ENCODE measurements around the gene DCUN1D5. TPM values are rescaled to one million over a fixed set of nuclear protein-coding genes. Genes with fewer than 3 reads are reported as not detected.

Gene DCUN1D5
- polyA plus RNA-seq, 1 donor (not counting 4 experiments of a cell fraction or from before 2014, with no cell fraction given) = 95.6 TPM

GRCh38 chr11:103051151-103051801, 40.7 kb downstream of the DCUN1D5 start:
- no peak for FAIRE-seq
- dilution Hi-C loops (cut with MboI; ENCODE audit: extremely low pct_ligation_motif_present, low sequenced_read_pairs) = no loop called here
- no peak overlapping the region for H3K4me3 ChIP-seq (ENCODE audit: control insufficient read depth in 2 of 3, extremely low read depth in 1 of 3, insufficient read depth in 2 of 3, low read depth in 1 of 3, low read length in 3 of 3)
- no peaks in the 10 kb centered on the region for H3K9me1 ChIP-seq (ENCODE audit: control insufficient read depth, extremely low read depth, insufficient read depth, low read length)
- H3K9me3 ChIP-seq (ENCODE audit: control insufficient read depth, low read depth, low read length) = no peaks in the 10 kb centered on the region
- H3K27ac ChIP-seq (ENCODE audit: control insufficient read depth, insufficient read depth, low read length) = no peak overlapping the region
- H3K9ac ChIP-seq (ENCODE audit: control insufficient read depth, extremely low read depth, insufficient read depth, low read length) = no peak overlapping the region
- H3K27me3 ChIP-seq (ENCODE audit: control insufficient read depth, extremely low read depth, insufficient read depth, low read length) = no peaks in the 10 kb centered on the region
- H3K4me1 ChIP-seq (ENCODE audit: control insufficient read depth, extremely low read depth, insufficient read depth, low read length) = no peaks in the 10 kb centered on the region
- no peaks in the 10 kb centered on the region for H3K79me2 ChIP-seq (ENCODE audit: control insufficient read depth, insufficient read depth, low read length)
- no peak overlapping the region for H3K4me2 ChIP-seq (ENCODE audit: control insufficient read depth, extremely low read depth, insufficient read depth, low read depth, low read length)
- no peaks in the 10 kb centered on the region for H3K36me3 ChIP-seq (ENCODE audit: control insufficient read depth in 2 of 2, extremely low read depth in 1 of 2, insufficient read depth in 2 of 2, low read length in 2 of 2)
- no peak overlapping the region for H2AFZ ChIP-seq (ENCODE audit: control insufficient read depth, low read length)
- no peak for DNase-seq (ENCODE audit: low read depth, low spot score)
- TF ChIP-seq EZH2 (IDR thresholded peaks at IDR 0.05; ENCODE audit: low read length) (no peak), CTCF (optimal IDR thresholded peaks at IDR 0.05 in 1 of 3, IDR thresholded peaks at IDR 0.05 in 1 of 3, conservative IDR thresholded peaks at IDR 0.05 in 1 of 3; ENCODE audit: extremely low read depth in 1 of 3, insufficient read depth in 2 of 3, low read length in 3 of 3) (no peak)
- H4K20me1 ChIP-seq (ENCODE audit: control insufficient read depth, extremely low read depth, insufficient read depth, low read length) = no peaks in the 10 kb centered on the region

- Histone ChIP-seq H3K36me3 (ENCODE audit: control insufficient read depth in 2 of 2, extremely low read depth in 1 of 2, insufficient read depth in 2 of 2, low read length in 2 of 2) (no peaks in the 10 kb centered on the region), H3K79me2 (ENCODE audit: control insufficient read depth, insufficient read depth, low read length) (no peaks in the 10 kb centered on the region), H3K4me2 (ENCODE audit: control insufficient read depth, extremely low read depth, insufficient read depth, low read depth, low read length) (no peak overlapping the region), H2AFZ (ENCODE audit: control insufficient read depth, low read length) (no peak overlapping the region), H3K9me1 (ENCODE audit: control insufficient read depth, extremely low read depth, insufficient read depth, low read length) (no peaks in the 10 kb centered on the region), H3K9me3 (ENCODE audit: control insufficient read depth, low read depth, low read length) (no peaks in the 10 kb centered on the region), H3K27me3 (ENCODE audit: control insufficient read depth, extremely low read depth, insufficient read depth, low read length) (no peaks in the 10 kb centered on the region), H3K27ac (ENCODE audit: control insufficient read depth, insufficient read depth, low read length) (no peak overlapping the region), H3K4me1 (ENCODE audit: control insufficient read depth, extremely low read depth, insufficient read depth, low read length) (no peaks in the 10 kb centered on the region), H3K4me3 (ENCODE audit: control insufficient read depth in 2 of 3, extremely low read depth in 1 of 3, insufficient read depth in 2 of 3, low read depth in 1 of 3, low read length in 3 of 3) (no peak overlapping the region), H3K9ac (ENCODE audit: control insufficient read depth, extremely low read depth, insufficient read depth, low read length) (no peak overlapping the region), H4K20me1 (ENCODE audit: control insufficient read depth, extremely low read depth, insufficient read depth, low read length) (no peaks in the 10 kb centered on the region)
- TF ChIP-seq CTCF (optimal IDR thresholded peaks at IDR 0.05 in 1 of 3, IDR thresholded peaks at IDR 0.05 in 1 of 3, conservative IDR thresholded peaks at IDR 0.05 in 1 of 3; ENCODE audit: extremely low read depth in 1 of 3, insufficient read depth in 2 of 3, low read length in 3 of 3) = no peak
- TF ChIP-seq EZH2 (IDR thresholded peaks at IDR 0.05; ENCODE audit: low read length) = no peak
- dilution Hi-C loops (cut with MboI; ENCODE audit: extremely low pct_ligation_motif_present, low sequenced_read_pairs) = no loop called here
- FAIRE-seq (no peak), DNase-seq (ENCODE audit: low read depth, low spot score) (no peak)
Observed at GRCh38 chr11:103050351-103050750, 41.6 kb downstream of the DCUN1D5 start.

All from keratinocyte (primary cell).